ENCODE data around the gene GAREM1.

- TF ChIP-seq CTCF (IDR thresholded peaks at IDR 0.05; ENCODE audit: poor library complexity), result no peak
- TF ChIP-seq EZH2 (IDR thresholded peaks at IDR 0.05; ENCODE audit: borderline replicate concordance), result no peak
Observed at GRCh38 chr18:32286749-32287148, 183.9 kb downstream of the GAREM1 start.
